NCI-H69 (cell line): ENCODE measurements around the gene LARGE2.

Source experiments
- DNase-seq: peaks from one replicate; lab custom pipeline; 2025; lab: John Stamatoyannopoulos, UW

LARGE2 gene

GRCh38 chr11:45929486-45930030, 7.1 kb downstream of the LARGE2 start:
- no peak for DNase-seq

DNA sequence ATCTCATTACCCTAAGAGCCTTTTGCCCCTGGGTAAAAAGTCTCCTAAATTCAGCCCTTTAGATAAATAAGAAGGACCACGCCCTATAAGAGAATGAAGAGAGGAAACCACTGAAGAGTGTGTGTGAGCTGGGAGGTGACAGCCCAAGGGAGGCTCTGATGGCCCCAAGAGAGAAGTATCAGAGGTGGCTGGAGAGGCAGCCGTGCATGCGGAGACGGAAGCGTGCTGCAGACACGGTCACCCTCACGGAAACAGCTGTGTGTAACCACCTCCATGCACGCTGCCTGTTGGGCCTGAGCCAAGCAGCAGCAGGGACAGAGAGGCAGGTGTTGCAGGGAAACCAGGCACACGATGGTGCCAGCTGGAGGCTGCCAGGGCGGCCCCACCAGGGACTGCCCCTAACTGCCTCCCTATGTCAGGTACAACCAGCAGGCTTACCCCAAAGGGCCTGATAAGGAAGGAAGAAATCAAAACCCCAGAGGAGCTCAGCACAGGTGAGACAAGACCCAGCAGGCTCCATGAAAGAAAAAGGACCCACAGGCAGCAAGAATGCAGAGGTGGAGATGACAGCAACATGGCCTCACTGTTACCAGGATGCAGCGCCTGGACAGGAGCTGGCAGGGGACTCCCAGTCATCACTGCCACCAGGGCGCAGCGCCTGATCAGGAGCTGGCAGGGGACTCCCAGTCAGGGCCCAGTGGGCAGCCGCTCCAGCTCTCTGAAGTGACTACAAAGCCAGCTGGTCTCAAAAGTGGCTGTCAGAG, 7.8 kb downstream of the LARGE2 start:
- DNase-seq: peak; percentile 95

DNA sequence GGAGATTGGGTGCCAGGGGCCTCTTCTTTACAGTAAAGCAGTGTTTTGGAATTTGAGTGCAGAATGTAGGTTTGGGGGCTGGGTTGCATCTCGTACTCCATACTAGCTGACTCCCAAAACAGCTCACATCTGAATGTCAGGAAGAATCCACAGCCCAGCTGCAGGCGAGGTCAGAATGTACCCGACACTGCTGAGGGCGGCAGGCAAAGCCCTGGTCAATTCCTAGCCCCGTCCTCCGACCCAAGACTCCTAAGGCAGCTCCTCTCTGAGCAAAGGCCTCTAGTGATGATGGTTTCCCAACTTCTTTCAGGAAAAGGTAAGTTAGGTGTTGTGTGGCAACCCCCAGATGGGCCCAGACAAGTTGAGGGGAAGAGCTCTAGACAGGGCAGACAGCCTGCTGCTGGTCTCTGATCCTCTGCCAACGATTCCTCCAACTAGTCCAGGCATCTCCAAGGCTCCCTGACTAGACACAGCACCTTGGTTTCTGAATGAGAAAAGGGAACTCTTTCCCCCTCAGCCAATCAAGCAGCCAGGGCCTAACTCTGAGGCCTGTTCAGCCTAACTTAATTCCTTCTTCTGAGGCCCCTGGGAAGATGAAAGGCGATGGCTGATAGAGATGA, 8.6 kb downstream of the LARGE2 start:
- no peak for DNase-seq

DNA sequence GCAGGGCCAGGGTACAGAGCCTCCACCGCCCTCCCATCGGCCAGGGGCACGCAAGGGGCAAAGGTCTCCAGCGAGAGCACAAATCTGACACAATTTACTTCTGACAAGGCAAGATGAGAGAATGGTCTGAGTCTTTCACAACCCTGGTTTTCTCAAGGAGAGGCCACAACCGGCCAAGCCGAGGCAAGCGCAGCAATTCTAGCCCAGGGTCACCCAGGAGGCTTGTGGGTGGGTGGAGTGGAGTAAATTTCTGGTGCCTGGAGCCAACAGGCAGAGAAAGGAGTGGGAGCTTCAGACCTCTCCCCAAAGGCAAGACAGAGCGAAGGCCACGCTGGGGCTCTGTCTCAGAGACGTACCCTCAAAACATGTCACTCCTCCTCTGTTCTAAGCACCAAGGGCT, 9.3 kb downstream of the LARGE2 start:
- DNase-seq: no peak

- no peak for DNase-seq
Observed at GRCh38 chr11:45932217-45932616, 9.8 kb downstream of the LARGE2 start.

DNA sequence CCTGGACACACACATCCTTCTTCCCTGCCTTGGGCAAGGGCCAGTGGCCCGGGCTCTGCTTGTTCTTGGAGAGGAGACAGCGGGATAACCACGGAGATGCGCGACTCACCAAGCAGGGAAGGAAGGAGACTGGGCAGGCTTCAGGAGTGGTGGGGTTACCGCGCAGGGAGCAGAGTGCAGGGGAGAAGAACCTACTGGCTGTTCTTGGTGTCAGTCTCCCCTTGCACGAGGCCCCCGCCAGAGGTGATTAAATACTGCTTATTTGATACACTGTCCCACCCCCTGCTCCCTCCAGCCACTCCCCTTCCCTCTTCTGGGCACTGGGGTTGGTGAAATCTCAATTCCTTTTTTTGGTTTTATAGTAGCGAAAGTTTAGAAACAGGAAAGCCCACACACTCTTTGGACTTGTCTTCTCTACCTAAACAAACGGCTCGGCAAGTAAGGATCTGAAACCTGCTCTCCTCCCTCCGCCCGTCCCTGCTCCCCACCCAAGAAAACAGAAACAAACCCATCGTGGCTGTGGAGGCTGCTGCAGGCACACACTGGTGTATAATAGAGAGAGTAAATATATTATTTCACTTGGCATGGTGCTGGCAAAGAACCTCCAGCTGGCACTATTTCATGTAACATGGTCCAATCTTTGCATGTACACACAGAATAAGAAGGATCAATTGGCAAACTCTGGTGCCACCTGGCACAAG, 10.8 kb downstream of the LARGE2 start:
- DNase-seq: no peak

DNA sequence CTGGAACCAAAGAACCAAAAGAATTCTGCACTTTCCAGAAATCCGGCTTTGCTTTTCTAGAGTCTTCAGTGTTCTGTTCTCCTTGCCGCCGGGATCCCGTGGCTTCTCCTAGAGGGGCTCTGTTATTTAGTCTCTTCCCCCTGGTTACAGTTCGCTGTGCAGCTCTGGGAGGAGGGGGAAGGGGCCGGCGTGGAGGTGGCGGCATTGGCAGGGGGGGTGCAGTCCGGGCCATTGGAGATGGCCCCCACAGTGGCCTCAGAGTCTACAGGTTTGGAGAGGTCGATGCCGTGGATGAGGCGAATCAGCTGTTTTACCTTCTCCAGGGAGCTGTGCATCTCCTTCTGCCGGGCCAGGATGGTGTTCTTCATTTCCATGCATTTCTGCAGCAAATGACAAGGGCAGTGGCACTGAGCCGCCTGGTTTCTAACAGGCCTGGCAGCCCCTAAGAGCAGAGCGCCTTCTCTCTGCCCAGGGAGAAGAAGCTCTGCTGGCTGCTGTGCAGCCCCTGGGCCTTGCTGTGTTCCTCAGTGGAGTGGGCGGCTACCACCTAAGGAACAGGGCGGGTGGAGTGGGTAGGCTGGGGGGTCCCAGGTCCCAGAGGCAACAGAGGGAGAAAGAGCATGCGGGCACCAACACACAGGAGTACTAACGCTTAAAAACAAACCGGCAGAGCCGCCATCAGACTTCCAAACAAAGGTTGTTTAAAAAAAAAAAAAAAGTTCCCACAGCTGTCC, 11.6 kb downstream of the LARGE2 start:
- no peak for DNase-seq

DNA sequence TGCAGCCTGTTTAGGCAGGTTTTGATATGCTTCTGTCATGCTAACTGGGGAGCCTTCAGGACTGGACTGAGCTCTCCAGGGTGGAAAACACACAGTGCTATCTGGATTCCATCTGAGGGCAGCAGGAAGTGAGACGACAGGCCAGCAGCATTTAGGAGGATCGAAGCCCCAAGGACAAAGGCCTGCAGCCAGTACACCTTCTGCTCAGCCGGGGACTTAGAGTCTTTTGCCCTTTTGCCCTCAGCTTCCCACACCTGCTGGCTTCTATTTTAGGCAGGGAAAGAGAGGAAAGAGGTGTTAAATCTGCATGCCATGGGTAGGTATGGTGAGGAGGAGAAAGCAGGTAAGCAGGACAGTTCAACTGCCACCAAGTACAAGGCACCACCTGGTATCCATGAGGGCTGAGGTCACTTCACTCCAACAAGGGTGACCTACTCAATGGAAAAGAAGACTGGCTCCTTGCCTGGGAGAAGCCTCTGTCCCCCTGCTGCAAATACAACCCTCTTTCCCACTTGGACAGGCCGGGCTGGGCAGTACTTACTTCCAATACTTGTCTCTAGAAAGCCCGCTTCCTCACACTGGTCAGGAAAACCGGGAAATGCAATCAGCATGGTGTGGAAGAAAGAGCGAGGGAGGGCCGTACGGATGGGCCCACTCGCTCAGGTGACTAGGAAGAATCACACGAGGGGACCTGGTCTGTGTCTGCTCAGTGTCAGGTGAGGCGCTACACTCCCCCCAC, 12.3 kb downstream of the LARGE2 start:
- DNase-seq: no peak

DNA sequence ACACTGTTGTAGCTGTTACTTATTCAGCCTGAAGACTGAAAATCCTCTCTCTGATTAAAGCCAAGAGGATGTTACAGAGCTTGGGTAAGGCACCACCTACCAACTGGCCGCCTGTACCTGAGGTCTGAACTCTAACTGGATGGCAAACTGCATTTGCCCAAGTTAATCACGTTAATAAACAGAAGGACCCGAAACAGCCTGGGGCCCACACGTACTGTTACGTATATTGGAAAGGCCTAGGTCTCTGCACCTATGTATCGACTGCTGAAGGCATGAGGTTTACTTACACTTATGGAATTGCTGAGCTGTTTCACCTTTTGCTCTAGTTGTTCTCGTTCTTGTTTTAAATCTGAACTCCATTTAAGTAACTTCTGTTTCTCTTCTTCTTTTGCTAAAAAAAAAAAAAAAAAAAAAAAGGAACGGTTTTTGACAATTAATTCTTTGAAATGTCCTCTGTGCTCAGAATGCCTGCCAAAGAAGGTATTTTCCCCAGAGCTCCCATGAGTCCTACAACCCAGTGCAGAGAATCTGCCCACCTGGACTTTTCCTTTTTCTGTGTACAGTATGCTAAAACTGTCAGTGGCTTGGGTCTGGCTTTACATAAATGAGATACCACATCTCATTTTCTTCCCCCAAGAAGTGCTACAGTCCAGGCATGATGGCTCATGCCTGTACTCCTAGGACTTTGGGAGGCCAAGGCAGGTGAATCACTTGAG, 13.1 kb downstream of the LARGE2 start:
- DNase-seq: no peak

- DNase-seq: no peak
Observed at GRCh38 chr11:45936511-45937054, 14.1 kb downstream of the LARGE2 start.

DNA sequence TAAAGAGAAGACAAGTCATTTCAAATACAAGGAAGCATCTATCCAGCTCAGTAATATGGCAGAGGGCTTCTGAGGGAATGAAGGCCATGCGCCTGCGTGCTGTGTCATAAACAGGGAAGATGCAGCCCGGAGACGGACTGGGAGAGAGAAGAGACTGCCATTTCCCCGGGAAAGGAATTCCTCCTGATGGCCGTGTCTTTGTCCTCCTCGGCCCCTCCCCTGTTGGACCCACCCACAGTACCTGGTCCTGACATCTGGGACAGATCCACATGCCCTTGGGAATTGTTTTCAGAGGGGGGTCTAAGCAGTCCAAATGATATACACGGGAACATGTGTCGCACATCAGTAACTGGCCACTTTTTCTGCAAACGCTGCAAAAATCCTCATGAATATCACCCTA, 15.5 kb downstream of the LARGE2 start:
- DNase-seq: no peak

DNA sequence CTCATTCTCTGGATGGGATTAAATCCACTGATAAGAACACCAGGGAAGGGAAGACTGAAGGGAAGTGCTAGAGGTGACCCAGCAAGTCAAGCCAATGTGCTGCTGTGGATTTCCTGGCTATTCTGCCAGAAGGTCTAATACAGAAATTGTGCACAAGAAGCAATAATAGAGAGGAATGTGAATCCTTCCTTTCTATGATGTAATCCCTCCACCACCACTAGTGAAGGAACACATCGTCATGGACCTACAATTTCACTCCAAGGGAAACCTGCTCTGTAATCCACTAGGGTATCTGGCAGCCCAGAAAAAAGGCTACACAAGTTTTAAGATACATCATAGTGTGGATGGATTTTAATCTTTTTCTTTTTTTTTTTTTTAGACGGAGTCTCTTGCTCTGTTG, 17.4 kb downstream of the LARGE2 start:
- no peak for DNase-seq

GRCh38 chr11:45941285-45941684, 18.8 kb downstream of the LARGE2 start:
- no peak for DNase-seq

- no peak for DNase-seq
Observed at GRCh38 chr11:45942381-45942780, 19.9 kb downstream of the LARGE2 start.

GRCh38 chr11:45945397-45945999, 23.0 kb downstream of the LARGE2 start:
- no peak for DNase-seq

- no peak for DNase-seq
Observed at GRCh38 chr11:45947885-45948284, 25.4 kb downstream of the LARGE2 start.

DNA sequence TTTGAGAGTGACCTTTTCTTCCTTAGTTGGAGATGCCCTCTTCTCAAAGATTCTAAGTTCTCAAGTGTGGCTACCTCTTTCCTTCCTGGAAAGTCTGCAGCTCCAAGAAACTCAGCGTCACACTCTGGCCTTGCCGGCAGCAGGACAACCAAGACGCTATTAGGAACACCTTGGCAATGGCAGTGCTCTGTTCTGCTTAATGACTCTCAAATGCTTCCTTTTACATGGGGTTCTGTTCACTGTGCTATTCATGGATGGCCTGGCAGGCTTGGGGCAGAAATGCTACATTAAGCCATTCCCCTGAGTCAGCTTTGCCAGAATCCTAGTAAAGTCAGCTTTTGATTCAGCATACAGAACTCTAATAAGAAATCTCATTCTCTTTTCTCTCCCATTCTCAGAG, 25.9 kb downstream of the LARGE2 start:
- no peak for DNase-seq

DNA sequence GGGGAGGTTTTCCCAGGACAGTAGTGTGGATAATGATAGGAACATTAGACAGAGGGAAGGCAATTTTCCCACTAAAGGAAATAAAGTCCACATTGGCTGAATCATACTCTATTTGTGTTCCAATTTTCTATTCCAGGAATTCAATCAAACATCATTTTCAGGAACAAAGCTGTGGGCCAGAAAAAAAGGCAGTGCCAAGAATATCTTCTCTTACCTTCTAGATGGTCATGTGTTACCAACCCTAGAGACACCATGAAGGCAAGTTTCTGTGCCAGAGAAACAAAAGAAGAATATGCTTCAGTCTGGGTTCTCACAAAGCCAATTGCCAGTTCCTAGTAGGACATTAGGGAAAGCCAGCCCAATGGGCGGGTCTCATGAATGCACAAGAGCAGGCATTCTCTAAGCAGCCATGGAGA, 27.5 kb downstream of the LARGE2 start:
- DNase-seq: no peak

GRCh38 chr11:45959851-45960250, 37.4 kb downstream of the LARGE2 start:
- no peak for DNase-seq
